Heart left ventricle (tissue), 16 donors: Measurements from ENCODE around the gene TECPR2. TPM values are rescaled to one million over a fixed set of nuclear protein-coding genes. Genes with fewer than 3 reads are reported as not detected.
A peak's percentile ranks its signal among the peaks of the same experiment; 100 is the strongest.
"Not testable (repeated sequence)": the region's sequence is repeated elsewhere in the genome, so short reads cannot be mapped to it uniquely, and the experiment has no call there.

ENCODE experiments used
- ATAC-seq, 4 donors: fragments of 200-7000 bp; cut with Tn5 transposase; one replicate each; pipeline ENCODE4 v1.9.1; 2020 to 2022; ENCODE audit warnings: moderate library complexity in 4 of 4, mild to moderate bottlenecking in 3 of 4, moderate number of reproducible peaks in 1 of 4
- DNase-seq, 5 donors: peaks; one replicate each; pipeline ENCODE4 v3.0.0-alpha.2; 2020
- H3K27ac ChIP-seq, 12 donors: fragments of 200-600 bp; sonication (generic) in 4 of 12; one replicate each; pipeline versions ENCODE4 v1.5.0 to v1.8.0; 2016 to 2022; ENCODE audit warnings: mild to moderate bottlenecking in 2 of 12
- H3K27me3 ChIP-seq, 9 donors: fragments of 200-600 bp; sonication (generic) in 2 of 9; one replicate each; pipeline versions ENCODE4 v1.5.1 to v1.8.0; 2016 to 2022; ENCODE audit warnings: mild to moderate bottlenecking in 3 of 9
- H3K36me3 ChIP-seq, 9 donors: fragments of 200-600 bp; sonication (generic) in 2 of 9; one replicate each; pipeline versions ENCODE4 v1.5.0 to v1.8.0; 2018 to 2022; ENCODE audit warnings: mild to moderate bottlenecking in 2 of 9
- H3K4me1 ChIP-seq, 12 donors: fragments of 200-600 bp; sonication (generic) in 4 of 12; one replicate each; pipeline versions ENCODE4 v1.5.0 to v1.8.0; 2016 to 2022; ENCODE audit warnings: mild to moderate bottlenecking in 3 of 12
- H3K4me3 ChIP-seq, 12 donors: fragments of 200-600 bp; sonication (generic) in 4 of 12; one replicate each; pipeline versions ENCODE4 v1.5.0 to v1.8.0; 2017 to 2022; ENCODE audit warnings: mild to moderate bottlenecking in 9 of 12, moderate library complexity in 4 of 12
- H3K9me3 ChIP-seq, 12 donors: fragments of 200-600 bp; sonication (generic) in 4 of 12; one replicate each; pipeline versions ENCODE4 v1.5.0 to v1.8.0; 2016 to 2022; ENCODE audit warnings: mild to moderate bottlenecking in 1 of 12
- CTCF ChIP-seq, 12 donors: fragments of 200-600 bp; sonication (generic) in 4 of 12; IDR thresholded peaks; one replicate each; pipeline versions ENCODE4 v1.5.0 to v1.8.0; 2018 to 2022; ENCODE audit warnings: antibody characterized with exemption in 12 of 12, mild to moderate bottlenecking in 5 of 12
- POLR2A ChIP-seq, 2 donors: fragments of 450-650 bp; IDR thresholded peaks; one replicate each; pipeline ENCODE4 v1.6.1; 2017; ENCODE audit warnings: antibody characterized with exemption in 2 of 2, mild to moderate bottlenecking in 2 of 2, moderate library complexity in 2 of 2
- WGBS, 4 donors: extraction: QIAGEN DNeasy Blood & Tissue Kit in 2 of 4; methylation state at CpG; one replicate each; pipeline versions ENCODE4 v1.1.5 to v1.1.7; 2013 to 2018; 5-methylcytosine and 5-hydroxymethylcytosine counted together
- intact Hi-C, 10 donors: fragments of 100-400 bp; cut with DNase I; formaldehyde crosslinking; loops; one replicate each; pipeline versions ENCODE4 v1.11.1 to v1.14.2; 2022
- microRNA-seq, 4 donors: library from miRNA; unstranded; fragments of <30 nt; microRNA quantifications; one replicate each; pipeline versions ENCODE4 to v1.2.0, GENCODE V29; 2017 to 2020
- polyA plus RNA-seq, 2 donors: library from polyadenylated mRNA; stranded (reverse); fragments of 200-250 nt; gene quantifications; one replicate each; pipeline ENCODE4 v1.2.3, GENCODE V29; 2013
- total RNA-seq, 9 donors: library from RNA; depleted of rRNA in 2 of 9; stranded (reverse); fragments of >200 nt in 2 of 9; fragmentation: NEBNext Ultra II Directional in 3 of 9; extraction: Animal tissue kit (Norgen Biotek cat#: 25700) in 3 of 9; gene quantifications; one replicate each; pipeline versions ENCODE4 v1.1.0 to v1.2.4, GENCODE V29; 2016 to 2023
- donor health status: ischemic (EF 13 %, LVEDD 7.1; RV severe dilation, severe dysfunction).
- donor health status: healthy with polysubstance abuse.
- donor health status: DM: no; HTN: yes; CAD: no.
- donor health status: DM: no; HTN: no; CAD: no.
- donor health status: ischemic (EF 25% LVEDD 6.9; RV normal size, moderate dysfunction).
- donor health status: ischemic (EF 25% LVEDD 5.7; RV mildly dilated, moderate dysfunction).
- donor health status: healthy.
- donor health status: DM: yes; HTN: yes; CAD: no.
- donor health status: ischemic (EF 35%, LVEDD 5.7; RV mildly dilated, moderate dysfunction).
- donor health status: nonischemic (EF 11% LVEDD 7.7; RV severe dilation, severe dysfunction).
- donor health status: DM: yes; HTN: yes; CAD: no.
- donor health status: PGD.
- donor health status: ischemic (EF 29% LVEDD 5.4; RV normal size, mild dysfunction).
- donor health status: nonischemic (EF 23%, LVEDD 6.1; RV moderate dilation, normal function).

The TECPR2 gene
- total and polyA plus RNA-seq, 11 donors = 9.9 to 30.6 (median 22.3) TPM

- DNase-seq (peak in 1 of 5 donors; percentile 55), ATAC-seq (peak in 2 of 4 donors; percentile 15 to 50)
- Histone ChIP-seq H3K9me3 (no peaks in the 10 kb centered on the region), H3K4me1 (peaks cover 0 to 19% (median 7%) of the 10 kb centered on the region in 12 donors), H3K36me3 (no peaks in the 10 kb centered on the region), H3K4me3 (no peak overlapping the region), H3K27ac (no peak overlapping the region), H3K27me3 (peaks cover 8 to 39% (median 23%) of the 10 kb centered on the region in 9 donors)
- TF ChIP-seq CTCF (IDR thresholded peaks at IDR 0.05) (no peak), POLR2A (IDR thresholded peaks at IDR 0.05) (no peak)
- intact Hi-C loops = no loop called here
- WGBS, 4 donors = 49 to 58% (median 50%) methylated on average over 26 to 29 of the region's 29 CpGs
Measured at GRCh38 chr14:102545461-102546265, 182.9 kb downstream of the TECPR2 start.

DNA sequence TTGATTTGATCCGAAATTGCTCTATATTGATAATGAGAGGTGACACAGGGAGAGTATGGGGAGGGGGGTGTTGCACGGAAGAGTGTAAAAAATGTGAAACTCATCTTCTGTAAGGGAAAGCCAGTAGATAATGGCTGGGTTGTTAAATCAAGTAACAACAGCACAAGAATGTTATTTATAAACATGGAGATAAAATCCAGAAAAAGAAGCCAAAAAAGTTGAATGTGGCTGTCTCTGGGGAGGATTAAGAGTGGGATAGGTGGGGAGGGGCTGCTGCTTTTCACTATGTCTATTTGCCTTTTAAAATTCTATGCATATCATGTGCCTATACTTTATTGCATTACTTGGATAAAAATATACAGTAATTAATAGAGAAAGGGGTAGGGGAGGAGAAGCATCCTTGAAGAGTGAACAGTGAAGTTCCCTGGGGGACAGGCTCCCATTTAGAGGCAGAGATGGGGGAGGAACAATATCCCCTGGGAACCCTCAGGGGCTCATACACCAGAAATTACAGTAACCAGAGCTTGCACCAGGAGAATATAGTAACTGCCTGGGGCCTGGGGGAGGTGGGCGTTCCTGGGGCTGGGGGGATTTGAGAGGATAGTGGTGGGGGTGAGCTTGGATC lies 186.0 kb downstream of the TECPR2 start:
- DNase-seq (no peak), ATAC-seq (no peak)
- peaks cover 0 to 19% (median 7%) of the 10 kb centered on the region in 12 donors for H3K4me1 ChIP-seq
- TF ChIP-seq POLR2A (IDR thresholded peaks at IDR 0.05) (no peak), CTCF (IDR thresholded peaks at IDR 0.05) (no peak)
- no peaks in the 10 kb centered on the region for H3K36me3 ChIP-seq
- intact Hi-C loops = no loop called here
- no peak overlapping the region for H3K4me3 ChIP-seq
- WGBS, 4 donors = 46 to 63% (median 57%) methylated on average over 3 of the region's 3 CpGs
- no peak overlapping the region for H3K27ac ChIP-seq
- no peaks in the 10 kb centered on the region for H3K9me3 ChIP-seq
- H3K27me3 ChIP-seq = peaks cover 8 to 32% (median 22%) of the 10 kb centered on the region in 9 donors

DNA sequence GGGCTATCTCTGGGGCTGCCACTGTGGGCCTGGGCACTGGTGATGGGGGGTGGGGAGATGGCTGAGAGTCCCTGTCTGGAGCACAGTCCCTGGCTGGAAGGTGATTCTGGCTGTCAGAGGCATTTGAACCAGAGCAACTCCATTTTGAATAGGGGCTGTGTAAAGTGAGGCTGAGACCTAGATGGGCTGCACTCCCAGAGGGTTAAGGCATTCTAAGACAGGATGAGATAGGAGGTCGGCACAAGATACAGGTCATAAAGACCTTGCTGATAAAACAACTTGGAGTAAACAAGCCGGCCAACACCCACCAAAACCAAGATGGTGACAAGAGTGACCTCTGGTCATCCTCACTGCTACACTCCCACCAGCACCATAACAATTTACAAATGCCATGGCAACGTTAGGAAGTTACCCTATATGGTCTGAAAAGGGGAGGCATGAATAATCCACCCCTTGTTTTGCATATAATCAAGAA lies 188.2 kb downstream of the TECPR2 start:
- DNase-seq, H3K4me3 ChIP-seq, H3K36me3 ChIP-seq, ATAC-seq, H3K9me3 ChIP-seq, H3K27me3 ChIP-seq, H3K27ac ChIP-seq, intact Hi-C loops: not testable (repeated sequence)
- 78 to 89% (median 81%) methylated on average over 3 of the region's 3 CpGs for WGBS, 4 donors
- H3K4me1 ChIP-seq = peaks cover 0 to 13% (median 4%) of the 10 kb centered on the region in 12 donors

Small RNAs within 50 kb of the gene (microRNA-seq; reads per million reads assigned to microRNA genes)
- gene MIR4309 = 0 reads per million in 4 donors

Other genes with a start within 250 kb of the TECPR2 start
- 10 to 100 TPM; 15.8 to 26.5 (median 21.2) TPM for gene WDR20, start 223.0 kb upstream of the TECPR2 start, total RNA-seq
- gene WDR20, start 223.0 kb upstream of the TECPR2 start, polyA plus RNA-seq = 10 to 100 TPM; 10.4 to 15.9 TPM
- 10 to 100 TPM in 6 of 9 donors, 1 to 10 TPM in 3; 8.7 to 14.4 (median 12.7) TPM for gene MOK, start 57.8 kb upstream of the TECPR2 start, total RNA-seq
- 10 to 100 TPM in 1 of 2 donors, 1 to 10 TPM in 1; 10.0 to 18.1 TPM for gene MOK, start 57.8 kb upstream of the TECPR2 start, polyA plus RNA-seq
- 10 to 100 TPM in 2 of 9 donors, 1 to 10 TPM in 7; 4.8 to 12.3 (median 8.9) TPM for gene ZNF839, start 43.2 kb upstream of the TECPR2 start, total RNA-seq
- gene ZNF839, start 43.2 kb upstream of the TECPR2 start, polyA plus RNA-seq = 1 to 10 TPM; 4.3 to 7.1 TPM
- 10 to 100 TPM; 26.4 to 40.0 (median 33.8) TPM for gene CINP, start 51 bp upstream of the TECPR2 start, total RNA-seq
- gene CINP, start 51 bp upstream of the TECPR2 start, polyA plus RNA-seq = 10 to 100 TPM; 40.5 to 51.6 TPM
- gene ANKRD9, start 146.8 kb downstream of the TECPR2 start, total RNA-seq = 100 to 1,000 TPM in 6 of 9 donors, 10 to 100 TPM in 3; 77.6 to 271 (median 141) TPM
- 10 to 100 TPM; 42.2 to 60.2 TPM for gene ANKRD9, start 146.8 kb downstream of the TECPR2 start, polyA plus RNA-seq
- gene RCOR1, start 229.7 kb downstream of the TECPR2 start, total RNA-seq = 10 to 100 TPM in 6 of 9 donors, 1 to 10 TPM in 3; 8.5 to 20.9 (median 12.8) TPM
- 10 to 100 TPM in 1 of 2 donors, 1 to 10 TPM in 1; 2.7 to 11.1 TPM for gene RCOR1, start 229.7 kb downstream of the TECPR2 start, polyA plus RNA-seq